Chondrocyte (in vitro differentiated cells): ENCODE measurements around the gene GBP7. TPM values are rescaled to one million over a fixed set of nuclear protein-coding genes. Genes with fewer than 3 reads are reported as not detected.

Experiments used
- DNase-seq: peaks from one replicate; pipeline ENCODE4 v3.0.0; 2021; ENCODE audit warnings: mixed read lengths, low spot score
- H3K27ac Mint-ChIP-seq: one replicate; pipeline ENCODE4 v1.8.0; 2021; ENCODE audit warnings: mild to moderate bottlenecking, moderate library complexity, mixed read lengths; ENCODE audit not compliant: unreplicated experiment
- H3K27me3 Mint-ChIP-seq: 2 replicates; pipeline ENCODE4 v1.8.0; 2021; ENCODE audit warnings: low read depth, mixed read lengths
- H3K36me3 Mint-ChIP-seq: 2 replicates; pipeline ENCODE4 v1.8.0; 2021; ENCODE audit warnings: low read depth, mixed read lengths
- H3K4me1 Mint-ChIP-seq: 2 replicates; pipeline ENCODE4 v1.8.0; 2021; ENCODE audit warnings: low read depth, mild to moderate bottlenecking, mixed read lengths
- H3K4me3 Mint-ChIP-seq: one replicate; pipeline ENCODE4 v1.8.0; 2021; ENCODE audit warnings: mild to moderate bottlenecking, moderate library complexity, mixed read lengths; ENCODE audit not compliant: unreplicated experiment
- H3K9me3 Mint-ChIP-seq: 2 replicates; pipeline ENCODE4 v1.8.0; 2021; ENCODE audit warnings: low read depth, mixed read lengths
- total RNA-seq: library from RNA; stranded (reverse); gene quantifications from 3 replicates; pipeline ENCODE4 v1.2.1, GENCODE V29; 2021
- TF ChIP-seq, protein P1 (sequence below): fragments of 200-600 bp; sonication (generic); IDR thresholded peaks from 2 replicates; pipeline ENCODE4 v1.5.0; 2021; ENCODE audit warnings: antibody characterized with exemption, mild to moderate bottlenecking, moderate library complexity

GBP7 gene
- total RNA-seq, 1 donor from 2014 or later = not detected

GRCh38 chr1:89104687-89105086 is 71.1 kb downstream of the GBP7 start:
- no peaks in the 10 kb centered on the region for H3K36me3 Mint-ChIP-seq
- no peak overlapping the region for H3K27ac Mint-ChIP-seq
- TF ChIP-seq, protein P1, sequence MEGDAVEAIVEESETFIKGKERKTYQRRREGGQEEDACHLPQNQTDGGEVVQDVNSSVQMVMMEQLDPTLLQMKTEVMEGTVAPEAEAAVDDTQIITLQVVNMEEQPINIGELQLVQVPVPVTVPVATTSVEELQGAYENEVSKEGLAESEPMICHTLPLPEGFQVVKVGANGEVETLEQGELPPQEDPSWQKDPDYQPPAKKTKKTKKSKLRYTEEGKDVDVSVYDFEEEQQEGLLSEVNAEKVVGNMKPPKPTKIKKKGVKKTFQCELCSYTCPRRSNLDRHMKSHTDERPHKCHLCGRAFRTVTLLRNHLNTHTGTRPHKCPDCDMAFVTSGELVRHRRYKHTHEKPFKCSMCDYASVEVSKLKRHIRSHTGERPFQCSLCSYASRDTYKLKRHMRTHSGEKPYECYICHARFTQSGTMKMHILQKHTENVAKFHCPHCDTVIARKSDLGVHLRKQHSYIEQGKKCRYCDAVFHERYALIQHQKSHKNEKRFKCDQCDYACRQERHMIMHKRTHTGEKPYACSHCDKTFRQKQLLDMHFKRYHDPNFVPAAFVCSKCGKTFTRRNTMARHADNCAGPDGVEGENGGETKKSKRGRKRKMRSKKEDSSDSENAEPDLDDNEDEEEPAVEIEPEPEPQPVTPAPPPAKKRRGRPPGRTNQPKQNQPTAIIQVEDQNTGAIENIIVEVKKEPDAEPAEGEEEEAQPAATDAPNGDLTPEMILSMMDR = no peak
- no peak for DNase-seq
- no peaks in the 10 kb centered on the region for H3K9me3 Mint-ChIP-seq
- no peaks in the 10 kb centered on the region for H3K4me1 Mint-ChIP-seq
- H3K4me3 Mint-ChIP-seq = no peak overlapping the region
- H3K27me3 Mint-ChIP-seq = peaks cover 10% of the 10 kb centered on the region

- H3K36me3 Mint-ChIP-seq = no peaks in the 10 kb centered on the region
- DNase-seq = no peak
- H3K4me3 Mint-ChIP-seq = no peak overlapping the region
Observed at GRCh38 chr1:89104147-89104546, 71.7 kb downstream of the GBP7 start.

DNA sequence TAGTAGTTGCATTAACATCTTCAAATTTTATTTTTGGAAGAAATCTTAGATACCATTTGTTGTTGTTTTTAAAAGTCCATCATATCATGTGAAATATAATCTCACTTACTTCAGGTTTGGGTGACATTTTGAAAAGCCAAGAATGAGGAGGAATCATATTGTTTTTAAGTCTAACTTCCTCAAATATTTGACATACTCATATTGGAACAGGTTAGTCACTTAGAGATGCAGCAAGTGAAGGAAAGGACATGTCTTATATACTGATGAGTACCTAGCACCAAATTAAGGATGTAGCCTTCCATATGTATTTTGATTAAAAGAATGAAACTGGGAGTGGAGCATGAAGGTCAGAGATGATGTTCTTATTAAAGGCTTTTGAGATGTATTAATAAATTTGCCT is 73.8 kb downstream of the GBP7 start:
- DNase-seq = no peak
- Mint-ChIP-seq H3K4me1 (no peaks in the 10 kb centered on the region), H3K9me3 (peaks cover 2% of the 10 kb centered on the region), H3K27ac (no peak overlapping the region), H3K27me3 (peaks cover 15% of the 10 kb centered on the region), H3K4me3 (no peak overlapping the region), H3K36me3 (no peaks in the 10 kb centered on the region)
- TF ChIP-seq, protein P1 = no peak

More at GRCh38 chr1:89104147-89104546, 71.7 kb downstream of the GBP7 start:
- Mint-ChIP-seq H3K27me3 (peaks cover 13% of the 10 kb centered on the region), H3K9me3 (no peaks in the 10 kb centered on the region), H3K4me1 (no peaks in the 10 kb centered on the region), H3K27ac (no peak overlapping the region)
- TF ChIP-seq, protein P1 = no peak

GRCh38 chr1:89100412-89100811 is 75.4 kb downstream of the GBP7 start:
- no peak for DNase-seq
- Mint-ChIP-seq H3K27ac (no peak overlapping the region), H3K4me1 (no peaks in the 10 kb centered on the region), H3K4me3 (no peak overlapping the region), H3K36me3 (peaks cover 2% of the 10 kb centered on the region), H3K27me3 (peaks cover 12% of the 10 kb centered on the region), H3K9me3 (peaks cover 14% of the 10 kb centered on the region)
- TF ChIP-seq, protein P1 = no peak

DNA sequence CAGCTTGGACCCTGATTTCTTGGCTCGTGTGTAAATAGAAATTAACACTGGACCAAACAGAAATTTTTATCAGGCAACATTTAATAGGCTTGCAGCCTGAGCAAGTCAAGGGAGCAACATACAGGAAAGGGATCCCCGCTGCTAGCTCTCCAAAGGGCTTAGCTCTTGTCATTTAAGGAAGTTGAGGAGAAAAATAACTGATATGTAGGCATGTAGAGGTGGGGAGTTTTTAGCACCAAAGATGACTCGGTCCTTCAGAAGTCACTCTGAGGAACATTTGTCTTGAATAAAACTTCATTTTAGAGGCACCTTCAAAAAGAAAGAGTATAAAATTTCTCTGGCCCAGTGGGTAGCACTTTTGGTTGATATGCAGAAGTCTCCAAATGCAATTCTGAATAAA is 76.9 kb downstream of the GBP7 start:
- Mint-ChIP-seq H3K4me3 (no peak overlapping the region), H3K27me3 (peaks cover 7% of the 10 kb centered on the region), H3K27ac (no peak overlapping the region), H3K9me3 (peaks cover 14% of the 10 kb centered on the region), H3K4me1 (no peaks in the 10 kb centered on the region), H3K36me3 (peaks cover 2% of the 10 kb centered on the region)
- TF ChIP-seq, protein P1 = no peak
- no peak for DNase-seq
